SK-N-SH (cell line): ENCODE results near the gene PAGE2B. TPM values are rescaled to one million over a fixed set of nuclear protein-coding genes. Genes with fewer than 3 reads are reported as not detected.

ENCODE experiments used
- CTCF ChIA-PET: fragments of 300-600, 350-600 bp; formaldehyde crosslinking; extraction: SDS; loops from one replicate; lab custom pipeline; 2021; lab: Yijun Ruan, JAX
- POLR2A ChIA-PET: fragments of 350-600 bp; sonication (Branson Sonifier 250); formaldehyde crosslinking; extraction: SDS; loops from one replicate; lab custom pipeline; 2020; ENCODE audit warnings: antibody characterized with exemption, inconsistent platforms; lab: Yijun Ruan, JAX
- DNase-seq: peaks from one replicate; pipeline ENCODE4 v3.0.0; 2012
- H2AFZ ChIP-seq: fragments of 200-600 bp; sonication (generic); 2 replicates; pipeline ENCODE4 v1.8.1; 2016; ENCODE audit warnings: antibody characterized with exemption, mild to moderate bottlenecking, low read depth
- H3F3A ChIP-seq: fragments of 200-600 bp; sonication (generic); replicated peaks from 2 replicates; pipeline ENCODE3; 2016; ENCODE audit warnings: antibody characterized with exemption, mild to moderate bottlenecking; ENCODE audit not compliant: insufficient read depth
- H3K27ac ChIP-seq, 2 experiments: fragments of 200-500 bp in 1 of 2; fragments of 200-600 bp in 1 of 2; sonication (Bioruptor generic) in 1 of 2; sonication (generic), shearing (Covaris generic) in 1 of 2; 2 replicates each; pipeline versions ENCODE4 v1.5.1 to v1.6.1; 2014 to 2016; ENCODE audit warnings: low read depth in 2 of 2, inconsistent platforms in 1 of 2, low read length in 1 of 2, mild to moderate bottlenecking in 1 of 2, mixed read lengths in 1 of 2
- H3K27me3 ChIP-seq: fragments of 200-600 bp; sonication (generic), shearing (Covaris generic); 2 replicates; pipeline ENCODE4 v1.6.1; 2016; ENCODE audit warnings: mixed run types; ENCODE audit not compliant: insufficient read depth
- H3K36me3 ChIP-seq, 2 experiments: fragments of 200-500 bp in 1 of 2; fragments of 200-600 bp in 1 of 2; sonication (Bioruptor generic) in 1 of 2; sonication (generic) in 1 of 2; replicated peaks in 1 of 2; 2 replicates each; pipeline versions ENCODE3 to v1.5.1; 2014 to 2016; ENCODE audit warnings: low read length in 1 of 2, mild to moderate bottlenecking in 1 of 2; ENCODE audit not compliant: insufficient read depth in 2 of 2, control insufficient read depth in 1 of 2
- H3K4me1 ChIP-seq, 2 experiments: fragments of 200-500 bp in 1 of 2; fragments of 200-600 bp in 1 of 2; sonication (Bioruptor generic) in 1 of 2; sonication (generic), shearing (Covaris generic) in 1 of 2; 2 replicates each; pipeline versions ENCODE4 v1.5.1 to v1.6.1; 2014 to 2016; ENCODE audit warnings: low read depth in 1 of 2, low read length in 1 of 2, mixed run types in 1 of 2; ENCODE audit not compliant: insufficient read depth in 2 of 2, control insufficient read depth in 1 of 2
- H3K4me2 ChIP-seq: fragments of 200-600 bp; sonication (generic), shearing (Covaris generic); 2 replicates; pipeline ENCODE4 v1.6.1; 2017; ENCODE audit warnings: mixed run types
- H3K4me3 ChIP-seq, 2 experiments: fragments of 200-500 bp in 1 of 2; fragments of 200-600 bp in 1 of 2; sonication (Bioruptor generic) in 1 of 2; sonication (generic), shearing (Covaris generic) in 1 of 2; 2 replicates each; pipeline versions ENCODE4 v1.5.1 to v1.8.1; 2014 to 2016; ENCODE audit warnings: low read depth in 2 of 2, inconsistent platforms in 1 of 2, low read length in 1 of 2, mild to moderate bottlenecking in 1 of 2, mixed read lengths in 1 of 2, moderate library complexity in 1 of 2
- H3K79me2 ChIP-seq: fragments of 200-600 bp; sonication (generic); 2 replicates; pipeline ENCODE4 v1.8.1; 2017; ENCODE audit warnings: mild to moderate bottlenecking; ENCODE audit not compliant: insufficient read depth
- H3K9ac ChIP-seq: fragments of 200-600 bp; sonication (generic); 2 replicates; pipeline ENCODE4 v1.6.1; 2017; ENCODE audit warnings: mixed run types
- H3K9me2 ChIP-seq: fragments of 200-600 bp; sonication (generic); 2 replicates; pipeline ENCODE4 v1.6.1; 2017; ENCODE audit warnings: mixed run types
- H3K9me3 ChIP-seq: fragments of 200-600 bp; sonication (generic); 2 replicates; pipeline ENCODE4 v1.6.1; 2017; ENCODE audit warnings: mixed run types, mild to moderate bottlenecking, moderate library complexity
- H4K20me1 ChIP-seq: fragments of 200-600 bp; sonication (generic); 2 replicates; pipeline ENCODE4 v1.6.1; 2017; ENCODE audit warnings: mild to moderate bottlenecking, mixed run types; ENCODE audit not compliant: insufficient read depth
- CHD2 ChIP-seq: fragments of 150-350 bp; IDR thresholded peaks from 2 replicates; pipeline ENCODE4 v1.6.1; 2018; ENCODE audit warnings: low read length; ENCODE audit not compliant: partially characterized antibody
- CTCF ChIP-seq: fragments of 200-600 bp; sonication (generic); IDR thresholded peaks from 2 replicates; pipeline ENCODE4 v1.6.1; 2017; ENCODE audit warnings: antibody characterized with exemption, mild to moderate bottlenecking, moderate library complexity
- FOSL2 ChIP-seq: IDR thresholded peaks from 2 replicates; pipeline ENCODE4 v1.4.0; 2012; ENCODE audit warnings: low read depth, mild to moderate bottlenecking, moderate library complexity, borderline replicate concordance
- FOXM1 ChIP-seq: IDR thresholded peaks from 2 replicates; pipeline ENCODE4 v1.4.0; 2012; ENCODE audit warnings: low read depth, mild to moderate bottlenecking
- GABPA ChIP-seq: IDR thresholded peaks from 2 replicates; pipeline ENCODE4 v1.4.0; 2012; ENCODE audit warnings: low read depth, mild to moderate bottlenecking
- JUND ChIP-seq: IDR thresholded peaks from 2 replicates; pipeline ENCODE4 v1.4.0; 2012
- MAX ChIP-seq: IDR thresholded peaks from 2 replicates; pipeline ENCODE4 v1.4.0; 2012; ENCODE audit warnings: low read depth
- MEF2A ChIP-seq: IDR thresholded peaks from 2 replicates; pipeline ENCODE4 v1.4.0; 2012; ENCODE audit warnings: low read depth, borderline replicate concordance
- MXI1 ChIP-seq: IDR thresholded peaks from 2 replicates; pipeline ENCODE4 v1.6.1; 2012; ENCODE audit warnings: mild to moderate bottlenecking, low read depth, low read length, improper control_type of control experiment
- NRF1 ChIP-seq: IDR thresholded peaks from 2 replicates; pipeline ENCODE4 v1.6.1; 2012; ENCODE audit warnings: low read depth, mild to moderate bottlenecking, low read length
- RAD21 ChIP-seq: IDR thresholded peaks from 2 replicates; pipeline ENCODE4 v1.6.1; 2012; ENCODE audit warnings: mild to moderate bottlenecking, low read length
- REST ChIP-seq: IDR thresholded peaks from 2 replicates; pipeline ENCODE4 v1.6.1; 2012; ENCODE audit warnings: mild to moderate bottlenecking, low read depth, low read length, moderate library complexity
- RFX5 ChIP-seq: IDR thresholded peaks from 2 replicates; pipeline ENCODE4 v1.6.1; 2012; ENCODE audit warnings: mild to moderate bottlenecking, improper control_type of control experiment, low read length
- SMC3 ChIP-seq: IDR thresholded peaks from 2 replicates; pipeline ENCODE4 v1.6.1; 2012; ENCODE audit warnings: low read depth, low read length, improper control_type of control experiment
- TCF12 ChIP-seq: IDR thresholded peaks from 2 replicates; pipeline ENCODE4 v1.4.0; 2012
- YY1 ChIP-seq: IDR thresholded peaks from 2 replicates; pipeline ENCODE4 v1.4.0; 2012; ENCODE audit warnings: low read depth, mild to moderate bottlenecking
- ZBTB33 ChIP-seq: IDR thresholded peaks from 2 replicates; pipeline ENCODE4 v1.4.0; 2012; ENCODE audit warnings: low read depth, borderline replicate concordance
- WGBS: methylation state at CpG from one replicate; pipeline ENCODE4 v1.1.6; 2017; ENCODE audit warnings: low lambda C conversion rate; 5-methylcytosine and 5-hydroxymethylcytosine counted together
- polyA plus RNA-seq, 3 experiments: library from polyadenylated mRNA; depleted of rRNA; stranded (reverse); fragments of >200 nt; gene quantifications; 2 replicates each; pipeline ENCODE4 v1.2.3, GENCODE V29; 2012
- TF ChIP-seq, protein P1 (sequence below): fragments of 150-350 bp; IDR thresholded peaks from 2 replicates; pipeline ENCODE4 v1.6.1; 2016; ENCODE audit warnings: mild to moderate bottlenecking, low read depth, low read length

Gene PAGE2B
- polyA plus RNA-seq, 1 of the 3 experiments (the other 2 are of a cell fraction), result 0.31 TPM

DNA sequence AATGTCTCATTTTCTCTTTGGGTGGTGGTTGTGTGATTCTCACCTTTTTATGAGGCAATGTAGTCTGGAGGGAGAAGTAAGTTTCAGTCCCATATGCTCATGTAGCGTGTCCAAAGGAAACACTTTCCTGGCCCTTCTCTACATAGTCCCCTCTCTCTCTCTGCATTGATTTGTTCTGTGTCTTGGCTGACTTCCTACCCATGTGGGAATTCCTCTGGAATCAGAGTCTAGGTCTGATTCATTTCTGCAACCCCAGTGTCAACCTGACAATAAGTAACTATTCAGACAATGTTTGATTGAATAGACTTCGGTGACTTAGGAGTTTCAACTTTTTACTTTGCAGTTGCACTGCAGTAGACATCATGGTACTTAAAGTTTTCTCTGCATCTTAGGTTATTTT is 41.4 kb upstream of the PAGE2B start:
- H3K4me1 ChIP-seq, result no peaks in the 10 kb centered on the region
- no peak for TF ChIP-seq REST
- H4K20me1 ChIP-seq, result no peaks in the 10 kb centered on the region
- no peaks in the 10 kb centered on the region for H3K9me3 ChIP-seq
- no peak for DNase-seq
- H3K9ac ChIP-seq, result no peak overlapping the region
- H3F3A ChIP-seq, result no peaks in the 10 kb centered on the region
- no peaks in the 10 kb centered on the region for H3K27me3 ChIP-seq
- no peak overlapping the region for H3K27ac ChIP-seq
- no peak overlapping the region for H3K4me3 ChIP-seq
- H2AFZ ChIP-seq, result no peak overlapping the region
- H3K79me2 ChIP-seq, result no peaks in the 10 kb centered on the region
- H3K9me2 ChIP-seq, result no peaks in the 10 kb centered on the region
- H3K4me2 ChIP-seq, result no peak overlapping the region
- WGBS, result 16% methylated on average over 2 of the region's 2 CpGs
- ChIA-PET CTCF (no interaction called here), POLR2A (no interaction called here)
- no peaks in the 10 kb centered on the region for H3K36me3 ChIP-seq

DNA sequence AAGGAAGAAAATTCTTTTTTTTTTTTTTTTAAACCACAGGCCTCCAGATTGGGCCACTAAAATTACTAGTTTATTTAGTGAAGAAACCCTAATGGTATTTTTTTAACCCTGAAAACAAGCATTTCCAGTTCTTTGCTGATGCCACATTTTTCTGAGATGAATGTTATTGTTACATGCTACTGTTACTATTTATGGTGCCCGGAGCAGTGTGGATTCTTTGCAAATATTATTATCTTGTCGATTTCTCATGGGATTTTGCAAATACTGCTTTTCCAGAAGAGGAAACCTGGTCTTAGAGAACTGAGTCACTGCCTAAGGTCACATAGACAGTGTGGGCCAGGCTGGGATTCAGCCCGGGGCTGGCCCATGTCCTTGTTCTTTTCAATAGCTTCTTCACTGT is 35.4 kb upstream of the PAGE2B start:
- ChIA-PET POLR2A (no interaction called here), CTCF (no interaction called here)
- Histone ChIP-seq H3K27me3 (0 out of 2 replicates have a peak, but pooled peaks cover 6% of the 10 kb centered on the region), H3K79me2 (no peaks in the 10 kb centered on the region)
- TF ChIP-seq NRF1, result no peak
- TF ChIP-seq MEF2A, result no peak
- TF ChIP-seq GABPA, result no peak
- TF ChIP-seq CHD2, result no peak
- no peak for TF ChIP-seq SMC3
- TF ChIP-seq, protein P1, sequence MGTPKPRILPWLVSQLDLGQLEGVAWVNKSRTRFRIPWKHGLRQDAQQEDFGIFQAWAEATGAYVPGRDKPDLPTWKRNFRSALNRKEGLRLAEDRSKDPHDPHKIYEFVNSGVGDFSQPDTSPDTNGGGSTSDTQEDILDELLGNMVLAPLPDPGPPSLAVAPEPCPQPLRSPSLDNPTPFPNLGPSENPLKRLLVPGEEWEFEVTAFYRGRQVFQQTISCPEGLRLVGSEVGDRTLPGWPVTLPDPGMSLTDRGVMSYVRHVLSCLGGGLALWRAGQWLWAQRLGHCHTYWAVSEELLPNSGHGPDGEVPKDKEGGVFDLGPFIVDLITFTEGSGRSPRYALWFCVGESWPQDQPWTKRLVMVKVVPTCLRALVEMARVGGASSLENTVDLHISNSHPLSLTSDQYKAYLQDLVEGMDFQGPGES, result no peak
- TF ChIP-seq JUND, result no peak
- no peak for TF ChIP-seq ZBTB33
- TF ChIP-seq YY1, result no peak
- TF ChIP-seq FOSL2, result no peak
- TF ChIP-seq MAX, result no peak
- TF ChIP-seq CTCF, result no peak
- TF ChIP-seq RFX5, result no peak
- no peak for TF ChIP-seq FOXM1
- no peak for TF ChIP-seq RAD21
- TF ChIP-seq TCF12, result no peak
- no peak for TF ChIP-seq MXI1
- TF ChIP-seq, all 33 proteins: peak for 0
- no peaks in the 10 kb centered on the region for H4K20me1 ChIP-seq
- 25% methylated on average over 3 of the region's 3 CpGs for WGBS
- no peaks in the 10 kb centered on the region for H3K9me3 ChIP-seq
- H3F3A ChIP-seq, result no peaks in the 10 kb centered on the region
- H3K9ac ChIP-seq, result no peak overlapping the region
- no peak for DNase-seq
- H3K27ac ChIP-seq, result no peak overlapping the region
- H3K9me2 ChIP-seq, result no peaks in the 10 kb centered on the region
- H3K4me1 ChIP-seq, result no peaks in the 10 kb centered on the region
- H2AFZ ChIP-seq, result no peak overlapping the region
- H3K4me3 ChIP-seq, result no peak overlapping the region
- H3K36me3 ChIP-seq, result no peaks in the 10 kb centered on the region
- no peak overlapping the region for H3K4me2 ChIP-seq
